GM23338 (cell line): ENCODE data around the gene ATXN1L. TPM values are rescaled to one million over a fixed set of nuclear protein-coding genes. Genes with fewer than 3 reads are reported as not detected.

Experiments
- ATAC-seq: fragments of 200-7000 bp; cut with Tn5 transposase; 3 replicates; pipeline ENCODE4 v1.9.1; 2020
- DNase-seq: peaks from one replicate; pipeline ENCODE4 v3.0.0-alpha.2; 2015; ENCODE audit warnings: low spot score
- H2AFZ ChIP-seq: fragments of 200-600 bp; sonication (generic); 2 replicates; pipeline ENCODE4 v1.8.0; 2016; ENCODE audit warnings: antibody characterized with exemption, mild to moderate bottlenecking, moderate library complexity
- H3F3A ChIP-seq: fragments of 200-600 bp; sonication (generic); replicated peaks from 2 replicates; pipeline ENCODE4 v1.8.0; 2017; ENCODE audit warnings: antibody characterized with exemption, mixed run types, low read depth
- H3K27ac ChIP-seq: fragments of 200-600 bp; sonication (generic); 2 replicates; pipeline ENCODE4 v1.6.1; 2016; ENCODE audit warnings: low read depth
- H3K27me3 ChIP-seq: fragments of 200-600 bp; sonication (generic); 2 replicates; pipeline ENCODE4 v1.8.0; 2016; ENCODE audit warnings: mild to moderate bottlenecking, mixed run types, moderate library complexity; ENCODE audit not compliant: insufficient read depth
- H3K36me3 ChIP-seq: fragments of 200-600 bp; sonication (generic); 2 replicates; pipeline ENCODE4 v1.8.0; 2016; ENCODE audit warnings: mild to moderate bottlenecking; ENCODE audit not compliant: insufficient read depth
- H3K4me1 ChIP-seq: fragments of 200-600 bp; sonication (generic); 2 replicates; pipeline ENCODE4 v1.8.0; 2016; ENCODE audit warnings: mild to moderate bottlenecking, moderate library complexity; ENCODE audit not compliant: insufficient read depth
- H3K4me2 ChIP-seq: fragments of 200-600 bp; sonication (generic); 2 replicates; pipeline ENCODE4 v1.7.1; 2017; ENCODE audit warnings: mixed run types
- H3K4me3 ChIP-seq: fragments of 200-600 bp; sonication (generic); 2 replicates; pipeline ENCODE4 v1.6.1; 2016; ENCODE audit warnings: mixed run types
- H3K79me2 ChIP-seq: fragments of 200-600 bp; sonication (generic); replicated peaks from 2 replicates; pipeline ENCODE4 v1.8.0; 2017; ENCODE audit warnings: mild to moderate bottlenecking; ENCODE audit not compliant: insufficient read depth
- H3K9me2 ChIP-seq: fragments of 200-600 bp; sonication (generic); 2 replicates; pipeline ENCODE4 v1.8.0; 2017; ENCODE audit not compliant: insufficient read depth
- H4K20me1 ChIP-seq: fragments of 200-600 bp; sonication (generic); replicated peaks from 2 replicates; pipeline ENCODE4 v1.8.0; 2017; ENCODE audit warnings: mild to moderate bottlenecking; ENCODE audit not compliant: insufficient read depth
- H3K27ac Mint-ChIP-seq: 2 replicates; pipeline ENCODE4 v1.8.0; 2020; ENCODE audit warnings: inconsistent platforms, mild to moderate bottlenecking, moderate library complexity, mixed read lengths
- H3K27me3 Mint-ChIP-seq: 3 replicates; pipeline ENCODE4 v1.8.0; 2022; ENCODE audit warnings: low read depth, mild to moderate bottlenecking, moderate library complexity, mixed read lengths, inconsistent platforms; ENCODE audit not compliant: insufficient read depth, poor library complexity
- H3K36me3 Mint-ChIP-seq: 3 replicates; pipeline ENCODE4 v1.8.0; 2021; ENCODE audit warnings: low read depth, mild to moderate bottlenecking, inconsistent platforms, moderate library complexity, mixed read lengths
- H3K4me1 Mint-ChIP-seq: 3 replicates; pipeline ENCODE4 v1.8.0; 2020; ENCODE audit warnings: mild to moderate bottlenecking, inconsistent platforms, mixed read lengths
- H3K4me3 Mint-ChIP-seq: 3 replicates; pipeline ENCODE4 v1.8.0; 2021; ENCODE audit warnings: moderate library complexity, mild to moderate bottlenecking, inconsistent platforms, mixed read lengths
- H3K9me3 Mint-ChIP-seq: 3 replicates; pipeline ENCODE4 v1.8.0; 2020; ENCODE audit warnings: moderate library complexity, mild to moderate bottlenecking, inconsistent platforms, mixed read lengths
- CREB1 ChIP-seq: fragments of 250-450 bp; sonication (Bioruptor Pico); IDR thresholded peaks from 2 replicates; pipeline ENCODE4 v1.5.0; 2020; ENCODE audit warnings: low read depth, mild to moderate bottlenecking, moderate library complexity
- CTCF ChIP-seq, 2 experiments: fragments of 200-600 bp in 1 of 2; sonication (generic) in 1 of 2; conservative IDR thresholded peaks; 2 replicates each; pipeline versions ENCODE4 v1.5.1 to v1.6.1; 2016 to 2017; ENCODE audit warnings: antibody characterized with exemption in 2 of 2, low read depth in 2 of 2, mild to moderate bottlenecking in 2 of 2, moderate library complexity in 1 of 2
- ETS1 ChIP-seq: IDR thresholded peaks from 2 replicates; pipeline ENCODE4 v1.6.1; 2016; ENCODE audit warnings: antibody characterized with exemption
- EZH2 ChIP-seq: fragments of 200-600 bp; sonication (generic); IDR thresholded peaks from one replicate; pipeline ENCODE4 v1.8.0; 2017; ENCODE audit warnings: antibody characterized with exemption, mild to moderate bottlenecking, low read depth; ENCODE audit not compliant: unreplicated experiment
- EZH2phosphoT487 ChIP-seq: fragments of 200-600 bp; sonication (generic); IDR thresholded peaks from one replicate; pipeline ENCODE4 v1.8.1; 2018; ENCODE audit warnings: antibody characterized with exemption; ENCODE audit not compliant: unreplicated experiment
- JUNB ChIP-seq: IDR thresholded peaks from one replicate; pipeline ENCODE4 v1.6.1; 2016; ENCODE audit warnings: antibody characterized with exemption; ENCODE audit not compliant: unreplicated experiment
- NANOG ChIP-seq: IDR thresholded peaks from 2 replicates; pipeline ENCODE4 v1.6.1; 2016; ENCODE audit warnings: antibody characterized with exemption, borderline replicate concordance
- POLR2AphosphoS5 ChIP-seq: IDR thresholded peaks from 2 replicates; pipeline ENCODE4 v1.6.1; 2016; ENCODE audit warnings: antibody characterized with exemption, low read depth
- REST ChIP-seq: IDR thresholded peaks from one replicate; pipeline ENCODE4 v1.6.1; 2018; ENCODE audit warnings: antibody characterized with exemption; ENCODE audit not compliant: unreplicated experiment
- STAT1 ChIP-seq: IDR thresholded peaks from one replicate; pipeline ENCODE4 v1.6.1; 2016; ENCODE audit warnings: antibody characterized with exemption; ENCODE audit not compliant: unreplicated experiment
- ZNF114 ChIP-seq: fragments of 250-450 bp; sonication (Bioruptor Pico); IDR thresholded peaks from 2 replicates; pipeline ENCODE4 v1.5.0; 2020; ENCODE audit warnings: mild to moderate bottlenecking, moderate library complexity
- ZNF331 ChIP-seq: fragments of 250-450 bp; sonication (Bioruptor Pico); IDR thresholded peaks from 2 replicates; pipeline ENCODE4 v1.5.0; 2020; ENCODE audit warnings: low read depth, mild to moderate bottlenecking, moderate library complexity
- polyA plus RNA-seq: library from polyadenylated mRNA; unstranded; fragments of >200 nt; fragmentation: Nextera tagmentation; extraction: Ambion mirVana; gene quantifications from 2 replicates; pipeline ENCODE4 v1.2.1, GENCODE V29; 2016
- total RNA-seq: library from RNA; depleted of rRNA; stranded (reverse); fragments of >200 nt; shearing (Covaris generic); gene quantifications from 2 replicates; pipeline ENCODE4 v1.2.3, GENCODE V29; 2014
- TF ChIP-seq, protein P1 (sequence below): fragments of 250-450 bp; sonication (Bioruptor Pico); IDR thresholded peaks from 2 replicates; pipeline ENCODE4 v1.5.0; 2020; ENCODE audit warnings: mild to moderate bottlenecking, moderate library complexity

The ATXN1L gene
- total and polyA plus RNA-seq, 2 experiments from 2014 or later, result 8.5 to 22.1 TPM

DNA sequence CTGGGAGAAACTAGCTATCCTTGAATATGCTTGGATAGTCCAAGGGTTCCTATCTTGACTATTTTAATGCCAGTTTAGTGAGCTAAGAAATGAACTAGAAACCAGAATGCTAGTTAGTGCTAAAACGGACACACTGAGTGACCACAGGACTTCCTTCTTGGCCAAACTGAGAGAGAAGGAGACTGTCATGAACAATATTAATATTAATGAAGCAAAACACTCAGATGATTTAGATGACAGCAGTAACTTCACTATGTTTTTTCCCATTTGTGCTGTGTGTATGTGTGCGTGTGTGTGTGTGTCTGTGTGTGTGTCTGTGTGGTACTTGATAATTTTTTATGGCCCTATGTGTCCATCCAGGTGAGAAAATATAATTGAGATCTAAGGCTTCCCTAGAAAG, 2.2 kb upstream of the ATXN1L start:
- Histone ChIP-seq H3K27me3 (no peaks in the 10 kb centered on the region), H3K9me2 (no peaks in the 10 kb centered on the region), H3K4me1 (peaks cover 6% of the 10 kb centered on the region), H3K4me3 (no peak overlapping the region), H3K79me2 (peaks cover 26% of the 10 kb centered on the region), H3F3A (no peaks in the 10 kb centered on the region; the same call in 1 of the 2 replicates), H2AFZ (no peak overlapping the region), H4K20me1 (peaks cover 6% of the 10 kb centered on the region), H3K27ac (no peak overlapping the region), H3K4me2 (no peak overlapping the region), H3K36me3 (no peaks in the 10 kb centered on the region)
- TF ChIP-seq REST (no peak), JUNB (no peak), EZH2 (no peak), POLR2AphosphoS5 (no peak), ZNF331 (CRISPR knock-in tag) (no peak), EZH2phosphoT487 (no peak), STAT1 (no peak), CTCF (conservative IDR thresholded peaks at IDR 0.05; ENCODE audit: low read depth in 2 of 2) (no peak), ETS1 (no peak), CREB1 (CRISPR knock-in tag) (no peak), ZNF114 (CRISPR knock-in tag) (no peak), NANOG (no peak)
- TF ChIP-seq, protein P1, sequence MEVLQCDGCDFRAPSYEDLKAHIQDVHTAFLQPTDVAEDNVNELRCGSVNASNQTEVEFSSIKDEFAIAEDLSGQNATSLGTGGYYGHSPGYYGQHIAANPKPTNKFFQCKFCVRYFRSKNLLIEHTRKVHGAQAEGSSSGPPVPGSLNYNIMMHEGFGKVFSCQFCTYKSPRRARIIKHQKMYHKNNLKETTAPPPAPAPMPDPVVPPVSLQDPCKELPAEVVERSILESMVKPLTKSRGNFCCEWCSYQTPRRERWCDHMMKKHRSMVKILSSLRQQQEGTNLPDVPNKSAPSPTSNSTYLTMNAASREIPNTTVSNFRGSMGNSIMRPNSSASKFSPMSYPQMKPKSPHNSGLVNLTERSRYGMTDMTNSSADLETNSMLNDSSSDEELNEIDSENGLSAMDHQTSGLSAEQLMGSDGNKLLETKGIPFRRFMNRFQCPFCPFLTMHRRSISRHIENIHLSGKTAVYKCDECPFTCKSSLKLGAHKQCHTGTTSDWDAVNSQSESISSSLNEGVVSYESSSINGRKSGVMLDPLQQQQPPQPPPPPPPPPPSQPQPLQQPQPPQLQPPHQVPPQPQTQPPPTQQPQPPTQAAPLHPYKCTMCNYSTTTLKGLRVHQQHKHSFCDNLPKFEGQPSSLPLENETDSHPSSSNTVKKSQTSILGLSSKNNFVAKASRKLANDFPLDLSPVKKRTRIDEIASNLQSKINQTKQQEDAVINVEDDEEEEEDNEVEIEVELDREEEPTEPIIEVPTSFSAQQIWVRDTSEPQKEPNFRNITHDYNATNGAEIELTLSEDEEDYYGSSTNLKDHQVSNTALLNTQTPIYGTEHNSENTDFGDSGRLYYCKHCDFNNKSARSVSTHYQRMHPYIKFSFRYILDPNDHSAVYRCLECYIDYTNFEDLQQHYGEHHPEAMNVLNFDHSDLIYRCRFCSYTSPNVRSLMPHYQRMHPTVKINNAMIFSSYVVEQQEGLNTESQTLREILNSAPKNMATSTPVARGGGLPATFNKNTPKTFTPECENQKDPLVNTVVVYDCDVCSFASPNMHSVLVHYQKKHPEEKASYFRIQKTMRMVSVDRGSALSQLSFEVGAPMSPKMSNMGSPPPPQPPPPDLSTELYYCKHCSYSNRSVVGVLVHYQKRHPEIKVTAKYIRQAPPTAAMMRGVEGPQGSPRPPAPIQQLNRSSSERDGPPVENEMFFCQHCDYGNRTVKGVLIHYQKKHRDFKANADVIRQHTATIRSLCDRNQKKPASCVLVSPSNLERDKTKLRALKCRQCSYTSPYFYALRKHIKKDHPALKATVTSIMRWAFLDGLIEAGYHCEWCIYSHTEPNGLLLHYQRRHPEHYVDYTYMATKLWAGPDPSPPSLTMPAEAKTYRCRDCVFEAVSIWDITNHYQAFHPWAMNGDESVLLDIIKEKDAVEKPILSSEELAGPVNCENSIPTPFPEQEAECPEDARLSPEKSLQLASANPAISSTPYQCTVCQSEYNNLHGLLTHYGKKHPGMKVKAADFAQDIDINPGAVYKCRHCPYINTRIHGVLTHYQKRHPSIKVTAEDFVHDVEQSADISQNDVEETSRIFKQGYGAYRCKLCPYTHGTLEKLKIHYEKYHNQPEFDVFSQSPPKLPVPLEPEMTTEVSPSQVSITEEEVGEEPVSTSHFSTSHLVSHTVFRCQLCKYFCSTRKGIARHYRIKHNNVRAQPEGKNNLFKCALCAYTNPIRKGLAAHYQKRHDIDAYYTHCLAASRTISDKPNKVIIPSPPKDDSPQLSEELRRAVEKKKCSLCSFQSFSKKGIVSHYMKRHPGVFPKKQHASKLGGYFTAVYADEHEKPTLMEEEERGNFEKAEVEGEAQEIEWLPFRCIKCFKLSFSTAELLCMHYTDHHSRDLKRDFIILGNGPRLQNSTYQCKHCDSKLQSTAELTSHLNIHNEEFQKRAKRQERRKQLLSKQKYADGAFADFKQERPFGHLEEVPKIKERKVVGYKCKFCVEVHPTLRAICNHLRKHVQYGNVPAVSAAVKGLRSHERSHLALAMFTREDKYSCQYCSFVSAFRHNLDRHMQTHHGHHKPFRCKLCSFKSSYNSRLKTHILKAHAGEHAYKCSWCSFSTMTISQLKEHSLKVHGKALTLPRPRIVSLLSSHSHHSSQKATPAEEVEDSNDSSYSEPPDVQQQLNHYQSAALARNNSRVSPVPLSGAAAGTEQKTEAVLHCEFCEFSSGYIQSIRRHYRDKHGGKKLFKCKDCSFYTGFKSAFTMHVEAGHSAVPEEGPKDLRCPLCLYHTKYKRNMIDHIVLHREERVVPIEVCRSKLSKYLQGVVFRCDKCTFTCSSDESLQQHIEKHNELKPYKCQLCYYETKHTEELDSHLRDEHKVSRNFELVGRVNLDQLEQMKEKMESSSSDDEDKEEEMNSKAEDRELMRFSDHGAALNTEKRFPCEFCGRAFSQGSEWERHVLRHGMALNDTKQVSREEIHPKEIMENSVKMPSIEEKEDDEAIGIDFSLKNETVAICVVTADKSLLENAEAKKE (CRISPR knock-in tag), result no peak
- DNase-seq (no peak), ATAC-seq (no peak)
- no peak overlapping the region for H3K4me3 Mint-ChIP-seq
- no peaks in the 10 kb centered on the region for H3K9me3 Mint-ChIP-seq
- H3K27me3 Mint-ChIP-seq, result peaks cover 7% of the 10 kb centered on the region
- peaks cover 7% of the 10 kb centered on the region for H3K36me3 Mint-ChIP-seq
- peaks cover 9% of the 10 kb centered on the region; the same call in 2 of the 3 replicates for H3K4me1 Mint-ChIP-seq
- no peak overlapping the region for H3K27ac Mint-ChIP-seq
